Parathyroid adenoma (tissue), 2 donors: ENCODE measurements around the gene CLASP1.

Source experiments
- H2AFZ ChIP-seq: fragments of 300-600 bp; sonication (generic); one replicate; pipeline ENCODE4 v1.7.0; 2017; ENCODE audit warnings: antibody characterized with exemption, mild to moderate bottlenecking
- H3K27ac ChIP-seq: fragments of 300-600 bp; sonication (generic); one replicate; pipeline ENCODE4 v1.7.0; 2017
- H3K27me3 ChIP-seq: fragments of 300-600 bp; sonication (generic); one replicate; pipeline ENCODE4 v1.7.0; 2017; ENCODE audit warnings: low read length; ENCODE audit not compliant: control insufficient read depth, insufficient read depth
- H3K36me3 ChIP-seq: fragments of 300-600 bp; sonication (generic); one replicate; pipeline ENCODE4 v1.7.0; 2017; ENCODE audit warnings: low read length; ENCODE audit not compliant: control insufficient read depth, insufficient read depth
- H3K4me1 ChIP-seq: fragments of 300-600 bp; sonication (generic); one replicate; pipeline ENCODE4 v1.7.0; 2017; ENCODE audit warnings: control low read depth
- H3K4me2 ChIP-seq: fragments of 300-600 bp; sonication (generic); one replicate; pipeline ENCODE4 v1.7.0; 2017; ENCODE audit warnings: low read length
- H3K4me3 ChIP-seq: fragments of 300-600 bp; sonication (generic); one replicate; pipeline ENCODE4 v1.7.0; 2017; ENCODE audit warnings: low read depth, low read length
- H3K79me2 ChIP-seq: fragments of 300-600 bp; sonication (generic); one replicate; pipeline ENCODE4 v1.7.0; 2017; ENCODE audit warnings: control low read depth
- H3K9ac ChIP-seq: fragments of 300-600 bp; sonication (generic); one replicate; pipeline ENCODE4 v1.7.0; 2017; ENCODE audit warnings: mild to moderate bottlenecking
- H3K9me3 ChIP-seq: fragments of 300-600 bp; sonication (generic); one replicate; pipeline ENCODE4 v1.7.0; 2017; ENCODE audit warnings: low read length; ENCODE audit not compliant: control insufficient read depth
- TF ChIP-seq, protein P1 (sequence below): fragments of 300-600 bp; sonication (generic); IDR thresholded peaks from one replicate; pipeline ENCODE4 v1.7.0; 2017; ENCODE audit warnings: antibody characterized with exemption, mild to moderate bottlenecking
- donor health status: primary hyperparathyroidism.

Gene CLASP1

DNA sequence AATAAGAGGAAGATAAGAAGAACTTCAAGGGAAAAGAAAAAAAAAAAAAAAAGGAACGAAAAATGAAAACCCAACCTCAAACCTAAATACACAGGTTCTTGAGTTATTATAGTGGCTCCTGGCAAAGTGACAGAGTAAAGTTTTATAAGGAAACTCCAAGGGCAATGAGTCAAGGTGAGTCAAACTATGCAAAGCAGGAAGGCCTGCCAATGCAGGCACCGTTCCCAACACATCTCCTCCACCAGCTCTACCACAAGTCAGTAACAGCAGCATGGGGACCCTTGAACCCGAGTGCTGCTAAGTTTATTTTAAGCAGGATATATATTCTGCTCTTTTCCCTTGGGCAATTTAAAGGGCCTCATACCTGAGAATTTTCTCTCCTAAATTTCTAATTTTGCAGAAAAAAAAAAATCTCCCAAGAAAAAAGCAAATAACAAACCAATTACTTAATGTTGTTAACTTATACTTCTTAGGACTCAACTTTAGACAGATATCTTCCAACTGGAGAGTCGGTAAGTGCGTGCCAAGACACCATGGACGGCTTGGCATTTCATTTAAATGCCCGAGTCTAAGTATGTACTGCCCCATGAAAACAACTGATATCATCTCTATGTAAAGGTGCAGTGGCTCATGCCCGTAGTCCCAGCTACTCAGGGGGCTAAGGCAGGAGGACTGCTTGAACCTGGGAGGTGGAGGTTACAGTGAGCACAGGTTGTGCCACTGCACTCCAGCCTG lies 288.5 kb downstream of the CLASP1 start:
- no peak overlapping the region for H3K27ac ChIP-seq

DNA sequence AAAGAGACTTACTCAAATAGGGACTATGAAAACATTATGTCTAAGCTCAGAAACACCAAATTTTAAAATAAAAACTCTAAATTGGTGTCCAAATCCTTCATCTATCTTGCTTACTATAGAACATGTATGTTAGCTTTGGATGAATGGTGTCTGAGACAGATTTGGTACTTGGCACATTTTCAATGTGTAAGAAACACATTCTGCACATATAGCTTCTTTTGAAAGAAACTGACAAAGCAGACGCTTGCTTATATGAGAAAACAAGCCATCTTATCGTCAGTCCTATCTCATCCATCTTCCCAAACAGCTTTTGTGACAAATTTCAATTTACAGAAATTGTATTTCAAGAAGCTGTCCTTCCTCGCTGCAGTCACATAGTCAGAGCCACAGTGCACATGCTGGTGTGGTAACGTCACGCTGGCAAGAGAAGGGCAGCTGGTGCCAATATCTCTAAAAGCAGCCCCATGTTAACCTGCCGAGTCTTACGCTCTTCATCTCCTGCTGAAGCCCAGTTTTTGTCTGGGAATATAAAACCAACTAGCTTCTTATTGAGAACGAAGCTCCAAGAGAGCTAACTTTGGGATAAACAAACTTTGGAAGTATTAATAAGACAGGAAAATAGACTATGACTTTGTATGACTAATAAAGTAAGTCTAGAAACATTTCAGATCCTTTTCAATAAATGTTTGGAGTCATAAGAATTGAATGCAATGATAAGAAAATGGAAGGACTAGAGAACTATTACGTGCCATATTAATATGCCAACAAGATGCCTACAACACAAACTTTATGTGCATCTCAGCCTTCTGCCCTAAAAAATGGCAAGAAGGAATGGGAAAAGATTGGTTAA lies 289.3 kb downstream of the CLASP1 start:
- H3K9me3 ChIP-seq = no peaks in the 10 kb centered on the region
- no peak overlapping the region for H2AFZ ChIP-seq
- no peak overlapping the region for H3K4me3 ChIP-seq
- H3K27me3 ChIP-seq = no peaks in the 10 kb centered on the region
- TF ChIP-seq, protein P1, sequence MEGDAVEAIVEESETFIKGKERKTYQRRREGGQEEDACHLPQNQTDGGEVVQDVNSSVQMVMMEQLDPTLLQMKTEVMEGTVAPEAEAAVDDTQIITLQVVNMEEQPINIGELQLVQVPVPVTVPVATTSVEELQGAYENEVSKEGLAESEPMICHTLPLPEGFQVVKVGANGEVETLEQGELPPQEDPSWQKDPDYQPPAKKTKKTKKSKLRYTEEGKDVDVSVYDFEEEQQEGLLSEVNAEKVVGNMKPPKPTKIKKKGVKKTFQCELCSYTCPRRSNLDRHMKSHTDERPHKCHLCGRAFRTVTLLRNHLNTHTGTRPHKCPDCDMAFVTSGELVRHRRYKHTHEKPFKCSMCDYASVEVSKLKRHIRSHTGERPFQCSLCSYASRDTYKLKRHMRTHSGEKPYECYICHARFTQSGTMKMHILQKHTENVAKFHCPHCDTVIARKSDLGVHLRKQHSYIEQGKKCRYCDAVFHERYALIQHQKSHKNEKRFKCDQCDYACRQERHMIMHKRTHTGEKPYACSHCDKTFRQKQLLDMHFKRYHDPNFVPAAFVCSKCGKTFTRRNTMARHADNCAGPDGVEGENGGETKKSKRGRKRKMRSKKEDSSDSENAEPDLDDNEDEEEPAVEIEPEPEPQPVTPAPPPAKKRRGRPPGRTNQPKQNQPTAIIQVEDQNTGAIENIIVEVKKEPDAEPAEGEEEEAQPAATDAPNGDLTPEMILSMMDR = no peak
- no peaks in the 10 kb centered on the region for H3K36me3 ChIP-seq
- H3K4me1 ChIP-seq = peaks cover 22% of the 10 kb centered on the region
- H3K9ac ChIP-seq = no peak overlapping the region
- no peak overlapping the region for H3K4me2 ChIP-seq
- no peak overlapping the region for H3K27ac ChIP-seq
- H3K79me2 ChIP-seq = no peaks in the 10 kb centered on the region

More for the DNA sequence above, 288.5 kb downstream of the CLASP1 start:
- Histone ChIP-seq H3K4me3 (no peak overlapping the region), H3K9ac (no peak overlapping the region), H3K36me3 (no peaks in the 10 kb centered on the region), H3K9me3 (no peaks in the 10 kb centered on the region), H3K27me3 (no peaks in the 10 kb centered on the region), H3K4me2 (no peak overlapping the region), H3K4me1 (peaks cover 19% of the 10 kb centered on the region), H3K79me2 (no peaks in the 10 kb centered on the region), H2AFZ (no peak overlapping the region)
- TF ChIP-seq, protein P1 = no peak

DNA sequence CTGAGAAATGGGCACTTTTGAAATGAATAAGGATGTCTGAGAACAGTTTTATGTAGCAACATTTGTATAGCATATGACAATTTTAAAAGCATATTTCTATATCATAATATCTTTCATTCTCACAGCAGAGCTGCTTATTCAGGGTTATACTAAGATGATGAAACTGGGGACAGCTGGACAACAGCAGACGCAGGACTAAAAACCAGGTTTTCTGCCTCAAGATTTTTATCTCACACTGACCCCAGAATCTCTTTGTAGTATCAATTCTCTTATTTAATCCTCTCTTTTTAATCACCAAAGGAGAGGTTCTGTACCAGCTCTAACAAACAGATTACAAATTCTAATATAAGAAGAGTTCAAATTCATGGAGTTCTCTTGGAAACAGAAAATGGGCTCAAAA lies 290.1 kb downstream of the CLASP1 start:
- Histone ChIP-seq H3K36me3 (no peaks in the 10 kb centered on the region), H3K9me3 (no peaks in the 10 kb centered on the region), H3K4me2 (no peak overlapping the region), H3K4me1 (peaks cover 22% of the 10 kb centered on the region), H3K79me2 (no peaks in the 10 kb centered on the region), H2AFZ (no peak overlapping the region), H3K9ac (no peak overlapping the region), H3K4me3 (no peak overlapping the region), H3K27me3 (no peaks in the 10 kb centered on the region), H3K27ac (no peak overlapping the region)
- TF ChIP-seq, protein P1 = no peak

DNA sequence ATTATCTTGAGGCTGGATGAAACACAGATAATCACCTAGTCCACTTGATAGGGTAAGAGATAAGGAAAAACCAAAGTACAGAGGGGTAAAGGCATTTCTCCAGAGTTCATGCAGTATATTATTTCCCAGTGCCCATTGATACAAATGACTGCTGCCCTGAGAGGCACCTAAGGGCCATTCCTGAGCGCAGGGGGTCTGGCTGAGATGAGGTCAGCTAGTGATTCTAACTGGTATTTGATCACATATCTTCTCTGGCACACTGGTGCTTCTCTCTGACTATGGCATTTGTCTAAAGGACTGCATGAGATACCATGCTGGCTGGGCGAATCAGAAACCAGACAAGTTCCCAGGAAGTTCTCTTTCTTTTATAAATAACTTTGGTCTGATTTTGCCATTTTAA lies 291.0 kb downstream of the CLASP1 start:
- Histone ChIP-seq H3K36me3 (no peaks in the 10 kb centered on the region), H3K4me2 (no peak overlapping the region), H3K27me3 (no peaks in the 10 kb centered on the region), H3K79me2 (no peaks in the 10 kb centered on the region), H2AFZ (no peak overlapping the region), H3K9ac (no peak overlapping the region), H3K9me3 (no peaks in the 10 kb centered on the region), H3K4me3 (no peak overlapping the region), H3K27ac (no peak overlapping the region), H3K4me1 (peaks cover 22% of the 10 kb centered on the region)
- TF ChIP-seq, protein P1 = no peak
